HCT116 (cell line): ENCODE data around the gene SPOP. TPM values are rescaled to one million over a fixed set of nuclear protein-coding genes. Genes with fewer than 3 reads are reported as not detected.

ENCODE experiments used
- ATAC-seq: fragments of 200-7000 bp; cut with Tn5 transposase; 2 replicates; pipeline ENCODE4 v1.9.1; 2020; ENCODE audit warnings: mild to moderate bottlenecking, moderate library complexity
- BruUV-seq: library from RNA; stranded (reverse); fragments of 400-500 nt; replicated peaks from 2 replicates; lab custom pipeline; 2021; lab: Mats Ljungman, UMichigan
- CTCF ChIA-PET: fragments of 300-600 bp; sonication (Branson Sonifier 250); formaldehyde crosslinking; loops from one replicate; lab custom pipeline; 2021; ENCODE audit warnings: antibody characterized with exemption; lab: Charles Lee
- POLR2A ChIA-PET: fragments of 300-600, 350-600 bp; sonication (Branson Sonifier 250); formaldehyde crosslinking; loops from one replicate; lab custom pipeline; 2021; ENCODE audit warnings: antibody characterized with exemption; lab: Charles Lee
- RAD21 ChIA-PET, 2 experiments: fragments of 300-600 bp; sonication (Branson Sonifier 250); formaldehyde crosslinking; loops; one replicate each; lab custom pipeline; 2023; ENCODE audit warnings: low total read pairs in 2 of 2; ENCODE audit not compliant: uncharacterized antibody in 2 of 2, unreplicated experiment in 2 of 2, low non-redundant PET in 1 of 2; lab: Charles Lee
- DNase-seq: peaks from one replicate; pipeline ENCODE4 v3.0.0-alpha.2; 2010; ENCODE audit warnings: low read depth, low spot score
- H2AFZ ChIP-seq: fragments of 200-600 bp; shearing (Covaris generic), sonication (generic); 2 replicates; pipeline ENCODE4 v1.6.1; 2017; ENCODE audit warnings: low read depth, mixed run types, mixed read lengths, antibody characterized with exemption, low read length; ENCODE audit not compliant: poor library complexity, severe bottlenecking
- H3K27ac ChIP-seq: 2 replicates; pipeline ENCODE4 v1.5.1; 2012; ENCODE audit warnings: low read depth, low read length
- H3K27me3 ChIP-seq: fragments of 200-600 bp; sonication (generic); 2 replicates; pipeline ENCODE4 v1.6.1; 2016; ENCODE audit warnings: mixed run types, low read length, mixed read lengths; ENCODE audit not compliant: insufficient read depth
- H3K36me3 ChIP-seq, 2 experiments: fragments of 200-500 bp in 1 of 2; fragments of 200-600 bp in 1 of 2; sonication (Bioruptor generic) in 1 of 2; sonication (generic) in 1 of 2; 2 replicates each; pipeline versions ENCODE4 v1.5.1 to v1.6.1; 2014 to 2016; ENCODE audit warnings: low read length in 2 of 2, inconsistent platforms in 1 of 2, mixed read lengths in 1 of 2, mixed run types in 1 of 2; ENCODE audit not compliant: insufficient read depth in 2 of 2, control insufficient read depth in 1 of 2
- H3K4me1 ChIP-seq, 2 experiments: fragments of 200-600 bp in 1 of 2; sonication (generic) in 1 of 2; 2 replicates each; pipeline versions ENCODE4 v1.5.1 to v1.6.1; 2012 to 2017; ENCODE audit warnings: low read length in 2 of 2, inconsistent platforms in 1 of 2, mild to moderate bottlenecking in 1 of 2, mixed read lengths in 1 of 2, mixed run types in 1 of 2, moderate library complexity in 1 of 2; ENCODE audit not compliant: insufficient read depth in 2 of 2, control insufficient read depth in 1 of 2
- H3K4me2 ChIP-seq: fragments of 200-600 bp; sonication (generic); 2 replicates; pipeline ENCODE4 v1.6.1; 2017; ENCODE audit warnings: mixed run types, low read length, mixed read lengths
- H3K4me3 ChIP-seq, 2 experiments: fragments of 200-600 bp in 1 of 2; sonication (generic) in 1 of 2; replicated peaks in 1 of 2; 2 replicates each; pipeline ENCODE4 v1.5.1; 2011 to 2016; ENCODE audit warnings: low read length in 2 of 2, control low read depth in 1 of 2, low read depth in 1 of 2, mild to moderate bottlenecking in 1 of 2, mixed read lengths in 1 of 2, mixed run types in 1 of 2
- H3K79me2 ChIP-seq: fragments of 200-600 bp; sonication (generic); 2 replicates; pipeline ENCODE4 v1.6.1; 2017; ENCODE audit warnings: mild to moderate bottlenecking, mixed run types, low read length, moderate library complexity, mixed read lengths; ENCODE audit not compliant: insufficient read depth
- H3K9ac ChIP-seq: fragments of 200-600 bp; sonication (generic); 2 replicates; pipeline ENCODE4 v1.6.1; 2016; ENCODE audit warnings: low read length, mixed read lengths
- H3K9me2 ChIP-seq: fragments of 200-600 bp; sonication (generic), shearing (Covaris generic); 2 replicates; pipeline ENCODE4 v1.6.1; 2017; ENCODE audit warnings: mixed run types, mild to moderate bottlenecking, moderate library complexity; ENCODE audit not compliant: insufficient read depth
- H3K9me3 ChIP-seq, 2 experiments: fragments of 200-500 bp in 1 of 2; fragments of 200-600 bp in 1 of 2; sonication (Bioruptor generic) in 1 of 2; sonication (generic) in 1 of 2; 2 replicates each; pipeline ENCODE4 v1.6.1; 2014 to 2017; ENCODE audit warnings: low read length in 2 of 2, mixed read lengths in 2 of 2, inconsistent platforms in 1 of 2, low read depth in 1 of 2, mild to moderate bottlenecking in 1 of 2, mixed run types in 1 of 2, moderate library complexity in 1 of 2; ENCODE audit not compliant: control insufficient read depth in 1 of 2, insufficient read depth in 1 of 2
- H4K20me1 ChIP-seq: fragments of 200-600 bp; sonication (generic), shearing (Covaris generic); 2 replicates; pipeline ENCODE4 v1.6.1; 2017; ENCODE audit warnings: mixed run types, mild to moderate bottlenecking, moderate library complexity; ENCODE audit not compliant: insufficient read depth
- CEBPB ChIP-seq: IDR thresholded peaks from 2 replicates; pipeline ENCODE4 v1.6.1; 2012; ENCODE audit warnings: low read depth
- CTCF ChIP-seq, 3 experiments: fragments of 200-600 bp in 1 of 3; sonication (generic) in 1 of 3; IDR thresholded peaks in 2 of 3; conservative IDR thresholded peaks in 1 of 3; 2 replicates each; pipeline ENCODE4 v1.5.1; 2012 to 2017; ENCODE audit warnings: low read depth in 2 of 3, low read length in 2 of 3, antibody characterized with exemption in 1 of 3, borderline replicate concordance in 1 of 3, control low read depth in 1 of 3, mild to moderate bottlenecking in 1 of 3, mixed read lengths in 1 of 3, mixed run types in 1 of 3, moderate library complexity in 1 of 3; ENCODE audit not compliant: insufficient read depth in 1 of 3
- EGR1 ChIP-seq: IDR thresholded peaks from 2 replicates; pipeline ENCODE4 v1.6.1; 2012; ENCODE audit warnings: low read depth
- EZH2 ChIP-seq: fragments of 200-600 bp; sonication (generic); IDR thresholded peaks from 2 replicates; pipeline ENCODE4 v1.6.1; 2017; ENCODE audit warnings: antibody characterized with exemption, mixed run types
- EZH2phosphoT487 ChIP-seq: fragments of 200-600 bp; IDR thresholded peaks from 2 replicates; pipeline ENCODE4 v1.6.1; 2018; ENCODE audit warnings: antibody characterized with exemption, borderline replicate concordance
- POLR2A ChIP-seq: IDR thresholded peaks from 2 replicates; pipeline ENCODE4 v1.7.0; 2011; ENCODE audit warnings: borderline replicate concordance; ENCODE audit not compliant: insufficient read depth, insufficient read length; ENCODE audit errors: extremely low read depth
- REST ChIP-seq: IDR thresholded peaks from 2 replicates; pipeline ENCODE4 v1.6.1; 2012; ENCODE audit warnings: low read depth
- SIN3A ChIP-seq: IDR thresholded peaks from 2 replicates; pipeline ENCODE4 v1.6.1; 2012; ENCODE audit warnings: low read depth
- SP1 ChIP-seq: IDR thresholded peaks from 2 replicates; pipeline ENCODE4 v1.6.1; 2012; ENCODE audit warnings: low read depth
- SRF ChIP-seq: IDR thresholded peaks from 2 replicates; pipeline ENCODE4 v1.6.1; 2012; ENCODE audit warnings: low read depth
- YY1 ChIP-seq: IDR thresholded peaks from 2 replicates; pipeline ENCODE4 v1.6.1; 2011; ENCODE audit warnings: low read length, low read depth, moderate library complexity, mild to moderate bottlenecking; ENCODE audit not compliant: insufficient replicate concordance; ENCODE audit errors: extremely low read depth
- ZBTB33 ChIP-seq: IDR thresholded peaks from 2 replicates; pipeline ENCODE4 v1.6.1; 2011; ENCODE audit warnings: mild to moderate bottlenecking, low read length, moderate library complexity; ENCODE audit not compliant: insufficient replicate concordance; ENCODE audit errors: extremely low read depth
- intact Hi-C: fragments of 100-400 bp; cut with micrococcal nuclease; formaldehyde crosslinking; loops from 2 replicates; pipeline ENCODE4 v1.10.0; 2022
- total RNA-seq: library from RNA; stranded (reverse); gene quantifications from one replicate; pipeline ENCODE4 v1.2.1, GENCODE V29; 2021; ENCODE audit not compliant: unreplicated experiment

SPOP gene
- total RNA-seq, 1 experiment from 2014 or later, result 85.1 TPM

- Histone ChIP-seq H3K79me2 (no peaks in the 10 kb centered on the region), H3K27me3 (no peaks in the 10 kb centered on the region), H3K4me2 (no peak overlapping the region), H3K4me3 (no peak overlapping the region), H3K36me3 (peaks cover 1 to 7% of the 10 kb centered on the region in 2 experiments; a peak in 2 of 4 replicates), H3K4me1 (no peaks in the 10 kb centered on the region), H4K20me1 (no peaks in the 10 kb centered on the region), H3K9me2 (no peaks in the 10 kb centered on the region), H3K9me3 (no peaks in the 10 kb centered on the region), H3K27ac (no peak overlapping the region), H2AFZ (no peak overlapping the region), H3K9ac (no peak overlapping the region)
- ATAC-seq, result no peak
- BruUV-seq, result no TSS peak
- POLR2A ChIA-PET, result interaction anchor here (1.1 to 1.2 kb wide), 2 partner anchors 128 to 138 kb away, joined by 4 read pairs; no protein-coding TSS in a partner anchor
- TF ChIP-seq CEBPB (no peak), SIN3A (no peak), EZH2phosphoT487 (no peak), YY1 (no peak), ZBTB33 (no peak), EZH2 (no peak), EGR1 (no peak), REST (no peak), CTCF (IDR thresholded peaks at IDR 0.05 in 2 of 3, conservative IDR thresholded peaks at IDR 0.05 in 1 of 3; ENCODE audit: borderline replicate concordance in 1 of 3, insufficient read depth in 1 of 3, low read depth in 2 of 3, low read length in 2 of 3) (no peak), SRF (no peak), SP1 (no peak), POLR2A (no peak)
- no peak for DNase-seq
- CTCF ChIA-PET, result interaction anchor here (1.2 to 9.3 kb wide), 10 partner anchors 8 to 398 kb away, joined by 3 to 92 read pairs (median 8); partner anchors contain the start of gene SLC35B1
- RAD21 ChIA-PET, result interaction anchor here (1.1 to 2.1 kb wide), 6 partner anchors 126 to 302 kb away, joined by 3 to 10 read pairs (median 6); no protein-coding TSS in a partner anchor
- intact Hi-C loops, result loop anchor here (1.0 kb wide), 1 partner anchor 125 kb away; no protein-coding TSS in a partner anchor
These were observed 17.9 kb upstream of the SPOP start for GRCh38 chr17:49695698-49696232.
